AG04450 (cell line): ENCODE results near the gene MADD. TPM values are rescaled to one million over a fixed set of nuclear protein-coding genes. Genes with fewer than 3 reads are reported as not detected.
A peak's percentile ranks its signal among the peaks of the same experiment; 100 is the strongest.

Experiments used
- CTCF ChIA-PET: fragments of 300-600, 350-600 bp; formaldehyde crosslinking; extraction: SDS; loops from one replicate; lab custom pipeline; 2022; ENCODE audit warnings: antibody characterized with exemption, inconsistent platforms; lab: Charles Lee
- POLR2A ChIA-PET: fragments of 350-600 bp; formaldehyde crosslinking; extraction: SDS; loops from one replicate; lab custom pipeline; 2021; ENCODE audit warnings: antibody characterized with exemption, inconsistent platforms; lab: Yijun Ruan, JAX
- DNase-seq: peaks from one replicate; pipeline ENCODE4 v3.0.0-alpha.2; 2011; ENCODE audit warnings: low read depth, low spot score
- H3K27ac ChIP-seq: one replicate; pipeline ENCODE4 v1.5.1; 2012; ENCODE audit warnings: low read depth, low read length, control low read depth
- H3K27me3 ChIP-seq: one replicate; pipeline ENCODE4 v1.6.0; 2012; ENCODE audit warnings: low read length; ENCODE audit not compliant: control insufficient read depth, insufficient read depth
- H3K4me3 ChIP-seq: 2 replicates; pipeline ENCODE4 v1.5.1; 2011; ENCODE audit warnings: mild to moderate bottlenecking, low read depth, low read length, control low read depth
- H3K9me3 ChIP-seq: 2 replicates; pipeline ENCODE4 v1.5.1; 2012; ENCODE audit warnings: low read length; ENCODE audit not compliant: control insufficient read depth, insufficient read depth
- polyA plus RNA-seq: library from polyadenylated mRNA; depleted of rRNA; stranded (reverse); fragments of >200 nt; gene quantifications from 2 replicates; pipeline ENCODE4 v1.2.3, GENCODE V29; 2011
- TF ChIP-seq, protein P1 (sequence below): IDR thresholded peaks from 2 replicates; pipeline ENCODE4 v1.5.1; 2011; ENCODE audit warnings: low read depth, low read length, control low read depth, inconsistent platforms

MADD gene
- polyA plus RNA-seq, 1 experiment: 10.5 TPM

DNA sequence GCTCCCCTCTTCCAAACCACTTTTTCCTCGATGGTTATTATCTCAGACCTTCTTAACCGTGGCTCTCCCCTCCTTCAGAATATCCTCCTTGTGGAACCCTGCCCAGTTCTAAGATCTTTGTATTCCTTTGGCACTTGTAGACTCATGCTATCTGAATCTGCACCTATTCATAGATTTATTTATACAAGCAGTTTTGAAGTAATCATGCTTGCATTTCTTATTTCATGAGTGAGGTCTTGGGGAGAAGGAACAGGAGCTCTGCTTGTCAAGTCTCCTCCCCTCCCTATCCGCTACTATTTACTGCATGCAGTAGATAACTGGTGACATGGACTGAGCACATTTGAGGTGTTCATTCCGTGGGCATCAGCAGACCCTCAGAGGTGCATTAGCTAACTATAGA lies 5.4 kb upstream of the MADD start:
- Histone ChIP-seq H3K4me3 (no peak overlapping the region), H3K27me3 (no peaks in the 10 kb centered on the region), H3K9me3 (no peaks in the 10 kb centered on the region; the same call in 1 of the 2 replicates), H3K27ac (peak overlapping the region; percentile 25)
- TF ChIP-seq, protein P1, sequence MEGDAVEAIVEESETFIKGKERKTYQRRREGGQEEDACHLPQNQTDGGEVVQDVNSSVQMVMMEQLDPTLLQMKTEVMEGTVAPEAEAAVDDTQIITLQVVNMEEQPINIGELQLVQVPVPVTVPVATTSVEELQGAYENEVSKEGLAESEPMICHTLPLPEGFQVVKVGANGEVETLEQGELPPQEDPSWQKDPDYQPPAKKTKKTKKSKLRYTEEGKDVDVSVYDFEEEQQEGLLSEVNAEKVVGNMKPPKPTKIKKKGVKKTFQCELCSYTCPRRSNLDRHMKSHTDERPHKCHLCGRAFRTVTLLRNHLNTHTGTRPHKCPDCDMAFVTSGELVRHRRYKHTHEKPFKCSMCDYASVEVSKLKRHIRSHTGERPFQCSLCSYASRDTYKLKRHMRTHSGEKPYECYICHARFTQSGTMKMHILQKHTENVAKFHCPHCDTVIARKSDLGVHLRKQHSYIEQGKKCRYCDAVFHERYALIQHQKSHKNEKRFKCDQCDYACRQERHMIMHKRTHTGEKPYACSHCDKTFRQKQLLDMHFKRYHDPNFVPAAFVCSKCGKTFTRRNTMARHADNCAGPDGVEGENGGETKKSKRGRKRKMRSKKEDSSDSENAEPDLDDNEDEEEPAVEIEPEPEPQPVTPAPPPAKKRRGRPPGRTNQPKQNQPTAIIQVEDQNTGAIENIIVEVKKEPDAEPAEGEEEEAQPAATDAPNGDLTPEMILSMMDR: no peak
- ChIA-PET POLR2A (interaction anchor here (0.5 to 1.2 kb wide), 2 partner anchors 12 to 26 kb away, joined by 3 to 5 read pairs; no protein-coding TSS in a partner anchor), CTCF (interaction anchor here (0.9 to 2.4 kb wide), 4 partner anchors 31 to 90 kb away, joined by 3 to 9 read pairs (median 6); no protein-coding TSS in a partner anchor)
- DNase-seq: peak; percentile 34

DNA sequence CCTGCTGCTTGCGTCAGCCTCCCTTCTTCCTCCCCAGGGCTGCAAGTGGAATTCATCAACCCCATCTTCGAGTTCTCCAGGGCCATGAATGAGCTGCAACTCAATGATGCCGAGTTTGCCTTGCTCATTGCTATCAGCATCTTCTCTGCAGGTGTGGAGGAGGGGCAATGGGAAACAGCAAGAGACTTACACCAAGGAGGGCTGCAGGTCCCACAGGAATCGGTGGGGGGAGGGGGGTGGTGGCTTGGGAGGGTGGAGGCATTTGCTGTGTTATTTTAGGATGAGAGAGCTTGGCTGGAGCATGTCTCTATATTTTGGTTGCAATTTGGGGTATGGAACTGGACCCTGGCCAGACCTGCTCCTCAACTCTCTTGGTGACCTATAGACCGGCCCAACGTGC lies 2.1 kb upstream of the MADD start:
- Histone ChIP-seq H3K27me3 (no peaks in the 10 kb centered on the region), H3K27ac (no peak overlapping the region), H3K9me3 (no peaks in the 10 kb centered on the region), H3K4me3 (no peak overlapping the region)
- TF ChIP-seq, protein P1: no peak
- no peak for DNase-seq
- POLR2A ChIA-PET: no interaction called here
- CTCF ChIA-PET: interaction anchor here (1.1 to 2.1 kb wide), 2 partner anchors 9 to 88 kb away, joined by 4 to 18 read pairs; partner anchors contain the start of gene NR1H3

DNA sequence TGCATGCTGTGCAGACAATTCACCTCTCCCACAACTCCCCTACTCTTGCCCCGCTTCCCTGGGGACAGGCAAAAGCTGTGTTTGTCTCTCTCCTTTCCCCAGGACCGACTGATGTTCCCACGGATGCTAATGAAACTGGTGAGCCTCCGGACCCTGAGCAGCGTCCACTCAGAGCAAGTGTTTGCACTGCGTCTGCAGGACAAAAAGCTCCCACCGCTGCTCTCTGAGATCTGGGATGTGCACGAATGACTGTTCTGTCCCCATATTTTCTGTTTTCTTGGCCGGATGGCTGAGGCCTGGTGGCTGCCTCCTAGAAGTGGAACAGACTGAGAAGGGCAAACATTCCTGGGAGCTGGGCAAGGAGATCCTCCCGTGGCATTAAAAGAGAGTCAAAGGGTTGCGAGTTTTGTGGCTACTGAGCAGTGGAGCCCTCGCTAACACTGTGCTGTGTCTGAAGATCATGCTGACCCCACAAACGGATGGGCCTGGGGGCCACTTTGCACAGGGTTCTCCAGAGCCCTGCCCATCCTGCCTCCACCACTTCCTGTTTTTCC lies 1.4 kb upstream of the MADD start:
- H3K27me3 ChIP-seq: no peaks in the 10 kb centered on the region
- no peak for DNase-seq
- peak overlapping the region; percentile 88 for H3K27ac ChIP-seq
- POLR2A ChIA-PET: no interaction called here
- no peaks in the 10 kb centered on the region for H3K9me3 ChIP-seq
- CTCF ChIA-PET: interaction anchor here (0.6 to 2.1 kb wide), 4 partner anchors 10 to 89 kb away, joined by 3 to 18 read pairs (median 4); partner anchors contain the start of gene NR1H3
- H3K4me3 ChIP-seq: no peak overlapping the region
- TF ChIP-seq, protein P1: no peak

DNA sequence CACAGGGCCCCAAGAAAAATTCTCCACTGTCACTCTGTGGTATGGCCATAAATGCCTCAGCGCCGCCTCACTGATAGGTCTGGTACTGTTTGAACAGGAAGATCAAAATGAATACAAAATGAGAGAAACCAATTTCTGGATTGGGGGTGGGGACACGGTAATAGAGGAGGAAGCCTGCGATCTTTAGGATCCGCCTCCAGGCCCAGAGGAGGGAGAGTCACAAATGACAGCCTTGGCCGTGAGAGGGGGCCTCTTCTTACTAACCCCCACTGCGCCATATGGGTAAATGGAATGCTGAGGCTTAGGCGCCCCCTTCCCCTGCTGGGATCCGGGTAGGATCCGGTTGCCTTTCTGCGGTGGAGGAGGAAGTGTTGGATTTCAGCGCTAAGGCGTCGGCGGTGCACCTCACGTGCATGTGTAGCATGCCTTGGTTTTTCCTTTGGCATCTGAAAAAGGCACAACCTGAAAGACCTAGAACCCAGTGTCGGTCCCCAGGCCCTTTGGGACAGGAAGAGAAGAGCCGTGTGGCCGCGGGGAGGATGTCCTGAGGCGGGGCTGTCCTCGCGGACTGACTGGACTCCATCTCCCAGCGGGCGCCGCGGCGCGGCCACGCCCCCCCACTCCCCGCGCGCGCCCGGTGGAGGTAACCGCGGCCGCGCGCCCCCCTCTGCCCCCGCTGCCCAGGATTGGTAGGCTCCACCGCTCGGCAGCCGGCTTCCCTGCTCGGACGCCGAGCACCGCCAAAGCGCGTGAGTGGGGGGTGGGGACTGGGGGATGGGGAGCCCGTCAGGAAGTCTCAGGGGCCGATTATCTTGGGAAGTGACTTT lies 718 bp upstream of the MADD start:
- ChIA-PET CTCF (interaction anchor here (0.6 to 2.1 kb wide), 3 partner anchors 10 to 85 kb away, joined by 3 to 18 read pairs (median 3); partner anchors contain the start of gene NR1H3), POLR2A (no interaction called here)
- TF ChIP-seq, protein P1: no peak; the same call in 1 of the 2 replicates
- peak; percentile 60 for DNase-seq
- Histone ChIP-seq H3K9me3 (no peaks in the 10 kb centered on the region), H3K27me3 (no peaks in the 10 kb centered on the region), H3K4me3 (peak overlapping the region; percentile 77), H3K27ac (peak overlapping the region; percentile 88)
